Glomerular endothelial cell (primary cell): ENCODE data around the gene WDR13. TPM values are rescaled to one million over a fixed set of nuclear protein-coding genes. Genes with fewer than 3 reads are reported as not detected.
"Not testable (repeated sequence)": the region's sequence is repeated elsewhere in the genome, so short reads cannot be mapped to it uniquely, and the experiment has no call there.

Source experiments
- DNase-seq: peaks from one replicate; pipeline ENCODE4 v3.0.0-alpha.2; 2011; ENCODE audit warnings: low read depth, low spot score; ENCODE audit errors: extremely low read depth
- total RNA-seq: library from RNA; depleted of rRNA; stranded (reverse); fragments of >200 nt; gene quantifications from 2 replicates; pipeline ENCODE4 v1.2.3, GENCODE V29; 2015

The WDR13 gene
- total RNA-seq, result 82.0 and 104 TPM in 2 replicates

DNA sequence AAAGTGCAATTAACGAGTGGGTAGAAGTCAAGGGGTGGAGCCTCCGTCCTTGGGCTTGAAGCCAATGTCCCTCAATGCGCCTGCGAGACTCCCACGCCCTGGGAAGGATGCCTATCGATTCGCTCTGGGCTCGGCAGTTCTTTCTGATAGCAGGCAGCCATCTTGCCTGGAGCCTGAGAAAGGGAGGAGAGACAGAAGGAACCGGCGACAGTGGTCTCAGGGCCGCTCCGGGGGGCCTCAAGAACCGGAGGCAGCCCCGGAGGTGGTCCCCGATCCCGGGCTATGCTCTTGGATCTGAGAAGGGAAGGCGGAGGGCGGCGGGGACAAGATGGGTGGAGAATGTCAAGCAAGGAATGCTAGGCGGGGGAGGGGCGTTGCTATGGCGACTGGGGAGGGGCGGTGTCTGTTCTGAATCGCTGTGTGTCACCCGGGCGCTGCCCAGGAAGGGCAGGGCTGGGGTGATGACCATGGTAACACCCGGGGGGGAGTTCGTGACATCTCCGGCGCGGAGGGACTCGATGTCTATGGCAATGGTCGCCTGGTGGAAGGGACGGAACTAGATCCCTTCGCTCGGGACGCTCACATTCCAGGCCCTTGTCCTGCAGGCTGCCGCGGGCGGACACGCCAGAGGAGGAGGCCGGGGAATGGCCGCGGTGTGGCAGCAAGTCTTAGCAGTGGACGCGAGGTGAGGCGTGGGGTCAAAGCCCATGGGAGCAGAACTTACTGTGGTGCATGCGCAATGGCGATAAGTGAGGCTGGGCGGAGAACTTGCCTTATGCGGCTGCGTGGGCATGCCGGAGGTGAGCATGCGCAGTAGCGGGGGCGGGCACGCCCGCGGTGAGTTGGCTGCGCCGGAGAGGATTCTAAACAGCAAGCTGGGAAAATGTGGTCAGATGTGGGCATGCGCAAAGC lies at the start of gene WDR13:
Gene WDR13, plus strand, starts transcription at position 140 of the 912 bp plus-strand sequence. Its CDS starts 505 bp downstream, at position 645.
- no peak for DNase-seq

DNA sequence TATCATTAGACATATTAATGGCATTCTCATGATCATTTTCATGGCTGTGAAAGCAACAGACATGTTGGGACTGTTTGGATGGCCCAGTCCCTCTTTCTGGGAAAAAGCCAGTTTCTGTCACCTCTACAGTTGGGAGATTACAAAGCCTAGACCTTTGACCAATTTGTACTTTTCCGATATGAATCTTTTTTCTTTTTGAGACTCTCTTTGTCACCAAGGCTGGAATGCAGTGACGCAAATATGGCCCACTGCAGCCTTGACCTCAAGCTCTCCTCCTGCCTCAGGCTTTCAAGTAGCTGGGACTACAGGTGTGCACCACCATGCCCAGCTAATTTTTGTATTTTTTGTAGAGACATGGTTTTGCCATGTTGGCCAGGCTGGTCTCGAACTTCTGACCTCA lies 48.4 kb upstream of the WDR13 start:
- no peak for DNase-seq

DNA sequence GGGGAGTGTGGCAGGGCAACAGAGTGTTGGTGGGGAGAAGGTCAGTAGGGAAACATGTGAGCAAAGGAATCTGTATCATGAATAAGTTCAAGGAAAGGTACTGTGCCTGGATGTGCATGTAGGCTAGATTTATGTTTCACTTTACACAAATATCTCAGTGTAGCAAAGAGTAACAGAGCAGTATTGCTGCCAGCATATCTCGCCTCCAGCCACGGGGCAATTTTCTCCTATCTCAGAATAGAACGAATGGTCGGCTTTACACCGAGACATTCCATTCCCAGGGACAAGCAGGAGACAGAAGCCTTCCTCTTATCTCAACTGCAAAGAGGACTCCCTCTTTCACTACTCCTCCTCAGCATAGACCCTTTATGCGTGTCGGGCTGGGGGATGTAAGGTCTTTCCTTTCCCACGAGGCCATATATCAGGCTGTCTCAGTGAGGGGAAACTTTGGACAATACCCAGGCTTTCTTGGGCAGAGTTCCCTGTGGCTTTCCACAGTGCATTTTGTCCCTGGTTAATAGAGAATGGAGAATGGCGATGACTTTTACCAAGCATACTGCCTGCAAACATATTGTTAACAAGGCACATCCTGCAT lies 41.5 kb upstream of the WDR13 start:
- not testable (repeated sequence) for DNase-seq

DNA sequence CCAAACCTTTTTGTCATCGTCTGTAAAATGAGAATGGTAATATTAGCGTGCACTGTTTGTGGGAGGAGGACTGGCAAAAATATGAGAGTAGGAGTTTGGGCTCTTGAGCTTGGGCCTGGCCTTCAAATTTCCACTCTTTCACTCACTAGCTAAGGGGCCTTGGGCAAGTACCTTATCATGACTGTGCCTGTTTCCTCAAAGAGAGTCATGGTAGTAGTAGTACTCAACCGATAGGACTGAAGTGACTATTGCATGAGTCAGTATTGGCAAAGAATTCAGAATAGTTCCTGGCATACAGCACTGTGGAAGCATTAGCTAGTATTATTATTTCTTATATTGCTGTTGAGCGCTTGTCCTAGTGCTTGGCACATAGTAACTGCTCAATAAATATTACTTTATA lies 39.0 kb upstream of the WDR13 start:
- no peak for DNase-seq

DNA sequence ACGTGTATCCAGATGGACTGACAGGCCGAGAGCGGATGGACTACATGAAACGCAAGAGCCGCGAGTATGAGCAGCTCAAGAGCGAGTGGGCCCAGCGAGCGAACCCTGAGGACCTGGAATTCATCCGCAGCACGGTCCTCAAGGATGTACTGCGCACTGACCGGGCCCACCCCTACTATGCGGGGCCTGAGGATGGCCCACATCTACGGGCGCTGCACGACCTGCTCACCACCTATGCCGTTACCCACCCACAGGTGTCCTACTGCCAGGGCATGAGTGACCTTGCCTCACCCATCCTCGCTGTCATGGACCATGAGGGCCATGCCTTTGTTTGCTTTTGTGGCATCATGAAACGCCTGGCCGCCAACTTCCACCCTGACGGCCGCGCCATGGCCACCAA lies 37.7 kb upstream of the WDR13 start:
- no peak for DNase-seq

DNA sequence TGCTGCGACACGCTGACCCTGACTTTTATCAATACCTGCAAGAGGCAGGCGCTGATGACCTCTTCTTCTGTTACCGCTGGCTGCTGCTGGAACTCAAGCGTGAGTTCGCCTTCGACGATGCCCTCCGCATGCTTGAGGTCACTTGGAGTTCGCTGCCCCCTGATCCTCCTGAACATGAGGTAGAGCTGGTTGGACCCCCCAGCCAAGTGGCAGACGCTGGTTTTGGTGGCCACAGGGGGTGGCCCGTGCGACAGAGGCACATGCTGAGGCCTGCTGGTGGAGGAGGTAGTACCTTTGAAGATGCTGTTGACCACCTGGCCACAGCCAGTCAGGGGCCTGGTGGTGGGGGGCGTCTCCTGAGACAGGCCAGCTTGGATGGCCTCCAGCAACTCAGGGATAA lies 37.2 kb upstream of the WDR13 start:
- DNase-seq, result no peak

DNA sequence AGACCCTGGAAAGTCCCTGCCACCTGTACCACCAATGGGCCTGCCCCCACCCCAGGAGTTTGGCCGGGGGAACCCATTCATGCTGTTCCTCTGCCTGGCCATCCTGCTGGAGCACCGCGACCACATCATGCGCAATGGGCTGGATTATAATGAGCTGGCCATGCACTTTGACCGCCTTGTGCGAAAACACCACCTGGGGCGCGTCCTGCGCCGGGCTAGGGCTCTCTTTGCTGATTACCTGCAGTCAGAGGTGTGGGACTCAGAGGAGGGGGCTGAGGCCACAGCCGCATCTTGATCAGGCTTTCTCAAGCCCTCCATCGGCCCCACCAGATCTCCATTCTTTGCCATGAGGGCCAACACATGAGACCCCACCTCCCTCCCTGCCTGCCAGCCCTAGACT lies 36.6 kb upstream of the WDR13 start:
- DNase-seq, result no peak

DNA sequence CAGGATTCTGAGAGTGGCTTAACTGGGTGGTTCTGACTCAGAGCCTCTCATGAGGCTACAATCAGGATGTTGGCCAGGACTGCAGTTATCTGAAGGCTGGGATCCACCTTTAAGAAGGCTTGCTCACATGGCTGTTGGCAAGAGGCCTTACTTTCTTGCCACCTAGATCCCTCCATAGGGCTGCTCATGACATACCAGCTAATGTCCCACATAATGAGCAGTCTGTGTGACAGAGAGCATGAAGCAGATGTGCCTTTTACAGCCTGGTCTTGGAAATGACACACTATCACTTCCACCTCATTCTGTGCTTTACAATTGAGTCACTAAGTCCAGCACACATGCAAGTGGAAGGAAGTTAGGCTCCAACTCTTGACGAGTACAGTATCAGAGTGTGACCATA lies 27.3 kb upstream of the WDR13 start:
- DNase-seq, result no peak

DNA sequence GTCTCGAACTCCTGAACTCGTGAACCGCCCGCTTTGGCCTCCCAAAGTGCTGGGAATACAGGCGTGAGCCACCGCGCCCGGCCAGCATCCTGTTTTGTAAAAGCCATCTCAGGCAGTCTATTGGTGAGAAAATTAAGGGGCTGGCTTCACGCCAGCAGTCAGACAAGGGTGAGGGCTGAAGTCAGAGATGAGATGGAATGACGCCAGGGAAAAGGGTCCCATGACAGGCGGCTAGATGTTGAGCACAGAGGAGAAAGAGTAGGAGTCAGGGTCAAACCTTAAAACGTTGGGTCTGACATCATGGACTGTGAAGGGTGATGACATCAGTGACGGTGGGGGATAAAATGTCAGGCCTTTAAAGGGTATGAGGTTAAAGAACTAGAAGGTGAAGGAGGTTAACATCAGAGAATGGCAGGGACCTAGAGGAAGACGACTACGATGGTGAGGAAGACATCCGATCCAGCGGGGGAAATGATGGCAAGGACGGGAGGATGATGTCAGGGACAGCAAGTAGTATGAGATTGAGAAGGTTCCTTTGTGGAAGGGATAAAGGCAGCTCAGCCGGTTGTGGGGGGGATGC lies 23.5 kb upstream of the WDR13 start:
- peak; percentile 56 for DNase-seq

DNA sequence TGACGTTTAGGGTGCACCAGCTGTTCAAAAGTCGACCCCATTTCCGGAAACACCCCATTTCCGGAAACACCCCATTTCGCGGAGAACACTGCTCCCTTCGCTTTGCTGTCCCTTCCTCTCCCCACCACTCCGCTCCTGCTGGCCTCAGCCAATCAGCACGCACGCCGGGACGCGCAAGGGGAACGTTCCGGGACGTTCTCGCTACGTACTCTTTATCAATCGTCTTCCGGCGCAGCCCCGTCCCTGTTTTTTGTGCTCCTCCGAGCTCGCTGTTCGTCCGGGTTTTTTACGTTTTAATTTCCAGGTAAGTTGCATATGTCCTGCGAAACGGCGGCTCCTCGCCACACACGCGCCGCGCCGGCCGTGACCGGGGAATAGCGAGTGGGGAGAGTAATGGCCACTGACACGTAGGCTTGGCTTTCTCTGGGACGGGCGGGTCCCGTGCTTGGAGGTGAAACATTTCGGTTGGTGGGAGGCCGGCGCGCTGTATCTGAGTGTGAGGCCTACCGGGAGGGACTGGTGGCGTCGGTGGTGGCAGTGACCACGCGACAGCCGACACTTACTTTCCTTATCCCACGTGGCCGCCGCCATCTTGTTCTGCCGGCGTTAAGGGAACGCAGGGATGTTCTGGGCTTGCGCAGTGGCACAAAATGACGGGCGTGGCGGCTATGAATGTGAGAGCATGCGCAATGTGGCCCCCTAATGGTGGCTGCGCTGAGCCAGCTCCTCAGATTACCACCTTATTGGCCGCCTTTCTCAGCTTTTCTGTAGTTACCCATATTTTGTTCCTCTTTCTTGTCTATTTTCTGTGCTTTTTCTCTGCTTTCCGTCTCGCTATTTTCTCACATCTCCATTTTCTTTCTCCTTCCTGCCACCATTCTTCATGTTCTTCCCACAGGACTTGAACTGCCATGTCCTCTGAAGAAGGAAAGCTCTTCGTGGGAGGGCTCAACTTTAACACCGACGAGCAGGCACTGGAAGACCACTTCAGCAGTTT lies 22.7 kb upstream of the WDR13 start, which contains the start of gene RBM3:
Gene RBM3, plus strand, starts transcription at position 215 of the 997 bp plus-strand sequence. Its CDS starts 697 bp downstream, at position 912.
- DNase-seq, result no peak

DNA sequence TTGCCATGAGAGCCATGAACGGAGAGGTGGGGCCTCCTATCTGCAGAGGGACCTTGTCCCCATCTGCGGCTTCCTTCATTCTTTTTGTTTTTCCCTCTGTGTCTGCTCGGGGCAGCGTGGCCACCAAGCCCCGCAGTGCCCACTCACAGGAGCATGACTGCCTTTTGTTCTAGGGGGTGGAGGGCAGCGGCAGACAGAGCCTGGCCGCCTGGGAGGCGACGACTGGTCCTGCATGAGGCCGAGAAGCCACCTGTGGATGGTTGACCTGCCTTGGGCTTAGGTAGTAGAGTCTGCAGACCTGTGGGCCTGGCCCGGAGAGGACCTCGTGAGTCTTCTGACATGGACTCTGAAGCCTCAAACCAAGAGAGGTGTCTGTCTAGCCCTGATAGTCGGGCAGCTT lies 21.6 kb upstream of the WDR13 start:
- DNase-seq, result no peak

DNA sequence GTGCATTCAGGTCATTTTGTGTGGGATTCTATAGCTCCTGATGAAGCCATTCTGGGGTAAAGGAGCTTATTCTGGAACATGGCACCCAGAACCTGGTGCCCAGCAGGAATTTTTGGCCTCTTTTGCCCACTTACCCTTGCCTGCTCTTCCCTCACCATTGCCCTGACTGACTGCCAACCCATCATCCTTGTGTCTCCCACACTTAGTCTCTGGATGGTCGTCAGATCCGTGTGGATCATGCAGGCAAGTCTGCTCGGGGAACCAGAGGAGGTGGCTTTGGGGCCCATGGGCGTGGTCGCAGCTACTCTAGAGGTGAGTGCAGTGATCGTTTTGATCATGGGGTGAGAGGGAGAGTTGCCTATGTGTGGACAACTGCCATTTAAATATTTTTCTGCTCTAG lies 21.2 kb upstream of the WDR13 start:
- no peak for DNase-seq

DNA sequence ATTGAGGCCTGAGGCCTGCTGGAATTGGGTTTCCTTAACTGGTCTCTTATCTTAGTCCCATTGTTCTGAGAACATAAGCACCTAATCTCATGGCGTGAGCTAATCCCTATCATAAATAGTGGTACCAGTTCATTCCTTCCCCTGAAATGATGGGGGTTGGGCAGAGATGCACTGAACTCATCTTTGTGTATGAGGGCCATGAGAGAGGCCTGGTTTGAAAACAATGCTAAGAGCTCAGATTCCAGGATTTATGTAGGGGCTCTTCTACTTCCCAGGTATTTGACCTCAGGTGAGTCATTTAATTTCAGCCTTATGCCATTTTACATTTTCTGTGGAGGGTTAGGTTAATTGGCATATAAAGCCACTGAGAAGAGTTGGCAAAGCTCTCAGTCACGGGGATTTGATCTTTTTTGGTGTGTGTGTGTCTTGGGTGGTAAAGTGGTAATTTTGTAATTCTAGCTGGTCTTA lies 18.6 kb upstream of the WDR13 start:
- no peak for DNase-seq

DNA sequence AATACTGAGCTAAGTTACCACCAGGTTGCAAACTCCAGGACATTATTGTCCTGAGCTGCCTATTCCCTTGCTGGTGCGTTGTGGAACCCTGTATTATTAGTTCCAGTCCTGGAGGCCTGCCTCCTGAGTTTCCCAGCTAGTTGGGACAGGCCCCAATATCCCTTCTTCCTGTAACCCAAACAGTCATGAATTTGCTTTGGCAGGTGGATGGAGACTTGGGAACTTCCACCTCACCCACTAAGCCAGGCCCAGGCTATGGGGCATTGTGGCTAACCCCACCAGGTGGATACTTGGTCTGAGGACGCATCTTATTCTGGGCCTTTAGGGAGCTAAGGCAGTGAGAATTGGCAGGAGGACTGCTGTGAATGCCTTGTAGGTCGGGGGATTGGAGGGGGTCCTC lies 18.0 kb upstream of the WDR13 start:
- no peak for DNase-seq

DNA sequence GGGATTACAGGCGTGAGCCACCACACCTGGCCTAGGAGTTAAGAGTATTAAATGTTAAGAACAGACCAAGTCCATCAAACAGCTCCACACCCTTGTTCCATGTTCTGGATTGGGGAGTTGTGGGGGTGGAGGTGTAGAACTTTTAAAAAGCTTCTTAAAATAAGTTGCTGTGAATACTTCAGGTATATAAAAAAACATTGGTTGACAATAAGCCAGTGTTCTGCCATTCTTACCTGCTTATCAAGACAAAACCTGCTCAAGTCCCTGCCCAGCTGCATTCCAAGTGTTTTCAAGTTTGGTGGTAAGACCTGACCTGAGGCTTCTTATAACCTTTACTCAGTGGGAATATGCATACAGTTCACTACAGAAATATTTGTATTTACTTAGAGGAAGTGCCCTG lies 16.6 kb upstream of the WDR13 start:
- no peak for DNase-seq

DNA sequence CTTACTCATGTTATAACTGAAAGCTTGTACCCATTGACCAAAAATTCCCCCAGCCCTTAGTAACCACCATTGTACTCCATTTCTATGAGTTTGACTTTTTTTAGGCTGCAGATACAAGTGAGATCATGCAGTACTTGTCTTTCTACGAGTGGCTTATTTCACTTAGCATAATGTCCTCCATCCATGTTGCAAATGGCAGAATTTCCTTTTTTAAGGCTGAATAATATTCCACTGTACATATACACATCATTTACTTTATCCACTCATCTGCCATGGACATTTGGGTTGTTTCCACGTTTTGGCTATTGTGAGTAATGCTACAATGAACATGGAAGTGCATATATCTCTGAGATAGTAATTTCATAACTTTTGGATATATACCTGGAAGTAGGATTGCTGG lies 12.6 kb upstream of the WDR13 start:
- no peak for DNase-seq

DNA sequence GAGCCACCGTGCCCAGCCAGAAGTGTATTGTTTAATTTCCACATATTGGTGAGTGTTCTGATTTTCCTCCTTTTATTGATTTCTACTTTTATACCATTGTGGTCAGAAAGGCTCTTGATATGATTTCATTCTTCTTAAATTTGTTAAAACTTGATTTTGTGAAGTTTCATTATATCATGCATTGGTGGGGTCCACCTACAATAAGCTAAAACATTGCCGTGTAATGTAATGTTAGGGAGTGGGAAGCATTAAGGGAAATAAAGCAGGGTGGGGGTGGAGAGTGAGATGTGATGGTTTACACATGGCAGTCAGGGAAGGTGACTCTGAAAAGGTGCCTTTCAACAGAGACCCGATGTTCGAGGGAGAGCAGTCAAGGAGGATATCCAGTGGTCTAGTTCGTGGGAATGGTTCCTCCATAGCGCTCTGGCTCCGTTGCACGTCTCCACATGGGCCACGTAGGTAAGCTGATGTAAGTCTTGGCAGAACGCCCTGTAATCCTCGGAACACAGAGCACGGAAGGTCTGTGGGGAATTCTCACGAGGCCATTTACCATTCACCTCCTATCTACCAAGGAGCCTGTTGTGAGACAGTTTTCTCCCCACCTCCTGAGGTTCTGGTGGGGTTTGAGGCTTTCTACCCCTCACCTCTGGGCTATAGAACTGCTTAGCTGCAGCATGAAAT lies 7.7 kb upstream of the WDR13 start:
- DNase-seq, result no peak

DNA sequence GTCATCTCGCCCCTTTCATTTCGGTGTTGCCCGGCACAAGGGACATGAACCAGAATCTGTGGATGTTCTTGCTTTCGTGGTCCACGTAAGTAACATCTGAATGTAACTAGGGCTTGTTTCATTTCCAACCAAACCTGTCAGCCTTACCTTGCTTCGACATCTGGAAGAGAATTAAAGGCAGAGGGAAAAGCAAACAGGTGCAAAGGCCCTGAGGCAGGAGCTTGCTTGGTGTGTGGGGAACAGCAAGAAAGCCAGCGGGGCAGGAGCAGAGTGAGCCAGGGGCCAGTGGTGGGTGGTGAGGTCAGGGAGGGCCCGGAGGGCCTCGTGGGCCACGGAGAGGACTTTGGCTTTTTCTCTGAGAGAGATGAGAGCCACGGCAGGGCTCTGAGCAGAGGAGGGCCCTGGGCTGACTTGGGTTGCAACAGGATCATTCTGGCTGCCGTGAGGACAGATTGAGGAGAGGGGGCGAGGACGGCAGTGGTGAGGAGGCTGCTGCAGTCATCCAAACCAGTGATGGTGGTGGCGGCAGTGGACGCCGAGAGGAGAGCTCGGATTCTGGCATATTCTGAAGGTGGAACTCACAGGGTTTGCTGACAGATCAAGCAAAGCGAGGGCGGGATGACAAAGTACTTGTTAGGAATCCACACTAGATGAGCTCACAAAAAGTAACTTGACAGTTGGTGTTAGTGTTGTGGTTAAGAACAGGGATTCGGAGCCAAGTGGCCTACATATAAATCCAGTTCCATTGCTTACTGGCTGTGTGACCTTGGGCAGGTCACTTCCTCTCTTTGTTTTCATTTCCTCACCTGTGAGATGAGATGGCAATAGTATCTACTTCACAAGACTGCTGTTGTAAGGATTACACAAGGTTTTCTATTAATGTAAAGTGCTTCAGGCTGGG lies 6.8 kb upstream of the WDR13 start:
- DNase-seq, result no peak

DNA sequence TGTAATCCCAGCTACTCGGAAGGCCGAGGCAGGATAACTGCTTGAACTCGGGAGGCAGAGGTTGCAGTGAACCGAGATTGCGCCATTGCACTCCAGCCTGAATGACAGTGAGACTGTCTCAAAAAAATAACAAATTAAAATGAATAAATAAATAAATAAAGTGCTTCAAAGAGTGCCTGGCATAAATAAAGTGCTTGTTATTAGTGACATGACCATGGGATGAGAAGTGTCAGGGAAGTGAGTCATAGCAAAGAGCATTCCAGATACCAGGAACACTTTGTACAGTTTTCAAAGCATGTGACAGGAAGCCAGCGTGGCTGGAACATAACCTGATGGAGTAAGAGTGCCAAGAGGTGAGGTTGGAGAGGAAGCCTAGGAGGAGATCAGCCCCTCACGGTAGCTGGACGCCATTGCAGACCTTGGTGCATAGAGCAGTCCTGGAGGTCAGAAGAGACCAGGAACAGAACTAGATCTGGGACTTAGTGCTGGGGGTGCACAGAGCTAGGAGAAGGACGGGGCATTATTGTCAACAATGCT lies 6.0 kb upstream of the WDR13 start:
- peak; percentile 88 for DNase-seq
